ENCODE measurements around the gene CNNM1.

CNNM1 gene

DNA sequence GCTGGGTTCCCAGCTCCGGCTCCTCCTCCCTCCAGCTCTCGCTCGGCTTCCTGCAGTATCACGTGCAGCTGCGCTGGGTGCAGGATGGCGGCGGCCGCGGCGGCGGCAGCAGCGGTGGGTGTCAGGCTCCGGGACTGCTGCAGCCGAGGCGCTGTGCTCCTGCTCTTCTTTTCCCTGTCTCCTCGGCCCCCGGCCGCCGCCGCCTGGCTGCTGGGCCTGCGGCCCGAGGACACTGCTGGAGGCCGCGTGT lies at the start of gene CNNM1:
TSS of gene CNNM1 (plus strand) at position 53 of the 250 bp plus-strand sequence. CDS start at position 85, 32 bp downstream.
- peak; percentile 18 for DNase-seq

- peak; percentile 7 for DNase-seq
These were observed 49.5 kb upstream of the CNNM1 start for GRCh38 chr10:99279626-99280111.

- no peak for DNase-seq
These were observed 48.7 kb upstream of the CNNM1 start for GRCh38 chr10:99280472-99280871.

DNA sequence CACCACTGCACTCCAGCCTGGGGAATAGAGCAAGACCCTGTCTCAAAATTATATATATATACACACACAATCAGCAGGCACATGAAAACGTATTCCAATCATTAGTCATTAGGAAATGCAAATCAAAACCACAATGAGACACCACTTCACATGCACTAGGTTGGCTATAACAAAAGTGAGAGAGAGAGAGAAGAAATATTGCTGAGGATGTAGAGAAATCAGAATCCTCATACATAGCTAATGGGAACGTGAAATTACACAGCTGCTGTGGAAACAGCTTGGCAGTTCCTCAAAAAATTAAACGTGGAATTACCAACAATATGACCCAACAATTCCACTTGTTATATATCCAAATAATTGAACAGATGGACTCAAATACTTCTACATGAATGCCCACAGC lies 43.3 kb upstream of the CNNM1 start:
- DNase-seq = peak; percentile 44

DNA sequence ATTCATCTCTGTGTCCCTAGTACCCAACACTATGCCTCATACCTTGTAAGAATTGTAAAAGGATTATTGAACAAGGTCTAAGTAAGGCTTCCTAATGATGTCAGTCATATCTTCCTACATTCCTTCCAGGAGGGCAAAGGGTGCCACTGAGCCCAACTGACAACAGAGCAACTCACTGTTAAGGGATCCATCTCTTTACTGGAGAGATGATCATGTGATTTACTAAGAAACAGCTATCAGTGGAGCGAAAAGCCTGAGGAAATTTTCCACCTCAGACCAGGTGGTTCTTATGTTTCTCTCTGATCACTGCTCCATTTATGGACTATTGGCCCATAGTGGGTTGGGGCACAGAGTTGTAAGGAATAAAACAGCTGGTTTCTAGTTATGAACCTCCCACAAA lies 38.9 kb upstream of the CNNM1 start:
- no peak for DNase-seq

DNA sequence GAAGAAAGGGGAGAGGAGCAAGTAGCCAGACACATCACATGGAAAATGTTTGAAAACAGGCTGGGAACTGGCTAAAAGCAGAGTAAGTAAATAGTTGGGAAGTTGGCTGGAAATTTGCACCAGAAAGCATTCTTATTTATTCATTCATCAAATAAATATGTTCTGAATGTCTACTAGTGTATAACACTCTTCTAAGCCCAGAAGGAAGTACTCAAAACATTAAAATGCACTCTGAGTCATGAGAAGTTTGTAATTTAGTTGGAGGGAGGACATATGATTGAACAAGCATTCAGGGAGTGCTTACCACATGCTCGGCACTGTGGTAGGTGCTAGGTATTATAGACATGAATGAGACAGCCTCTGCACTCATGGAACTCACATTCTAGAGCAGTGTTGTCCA lies 37.0 kb upstream of the CNNM1 start:
- DNase-seq = no peak

DNA sequence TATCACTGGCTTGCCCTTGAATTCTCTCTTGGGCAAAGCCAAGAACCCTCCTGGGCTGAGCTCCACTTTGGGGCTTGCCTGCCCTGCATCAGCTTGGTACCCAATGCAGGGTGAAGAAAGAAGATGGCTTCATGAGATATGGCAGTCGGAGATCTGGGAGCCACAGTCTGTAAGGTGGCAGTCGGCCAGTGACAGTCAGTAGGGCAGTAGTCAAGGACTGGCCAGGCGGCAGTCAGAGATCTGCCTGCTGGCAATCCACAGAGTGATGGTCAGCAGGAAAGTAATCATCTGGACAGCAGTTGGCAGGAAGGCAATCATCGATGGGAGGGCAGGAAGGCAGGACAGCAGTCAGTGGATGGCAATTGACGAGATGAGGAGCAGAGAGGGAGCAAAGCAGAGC lies 32.6 kb upstream of the CNNM1 start:
- DNase-seq = no peak

DNA sequence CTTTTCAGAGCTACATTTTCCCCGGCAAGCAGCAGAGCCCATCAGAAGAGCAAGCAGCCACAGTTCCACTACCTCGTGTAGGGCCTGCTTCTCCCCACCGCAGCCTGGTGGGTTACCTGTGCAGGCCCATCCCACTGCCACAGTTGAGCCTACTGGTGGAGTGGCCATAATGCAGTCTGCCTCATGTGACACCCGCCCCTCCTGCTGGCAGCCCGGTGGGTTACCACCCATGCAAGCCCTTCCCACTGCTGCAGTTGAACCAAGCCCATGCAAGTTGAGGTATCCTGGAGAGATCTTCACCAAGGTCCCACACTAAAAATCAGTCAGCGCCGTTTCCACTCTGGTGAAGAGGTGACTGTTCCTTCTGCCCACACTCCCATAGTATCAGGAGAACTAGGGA lies 32.1 kb upstream of the CNNM1 start:
- DNase-seq = no peak

DNA sequence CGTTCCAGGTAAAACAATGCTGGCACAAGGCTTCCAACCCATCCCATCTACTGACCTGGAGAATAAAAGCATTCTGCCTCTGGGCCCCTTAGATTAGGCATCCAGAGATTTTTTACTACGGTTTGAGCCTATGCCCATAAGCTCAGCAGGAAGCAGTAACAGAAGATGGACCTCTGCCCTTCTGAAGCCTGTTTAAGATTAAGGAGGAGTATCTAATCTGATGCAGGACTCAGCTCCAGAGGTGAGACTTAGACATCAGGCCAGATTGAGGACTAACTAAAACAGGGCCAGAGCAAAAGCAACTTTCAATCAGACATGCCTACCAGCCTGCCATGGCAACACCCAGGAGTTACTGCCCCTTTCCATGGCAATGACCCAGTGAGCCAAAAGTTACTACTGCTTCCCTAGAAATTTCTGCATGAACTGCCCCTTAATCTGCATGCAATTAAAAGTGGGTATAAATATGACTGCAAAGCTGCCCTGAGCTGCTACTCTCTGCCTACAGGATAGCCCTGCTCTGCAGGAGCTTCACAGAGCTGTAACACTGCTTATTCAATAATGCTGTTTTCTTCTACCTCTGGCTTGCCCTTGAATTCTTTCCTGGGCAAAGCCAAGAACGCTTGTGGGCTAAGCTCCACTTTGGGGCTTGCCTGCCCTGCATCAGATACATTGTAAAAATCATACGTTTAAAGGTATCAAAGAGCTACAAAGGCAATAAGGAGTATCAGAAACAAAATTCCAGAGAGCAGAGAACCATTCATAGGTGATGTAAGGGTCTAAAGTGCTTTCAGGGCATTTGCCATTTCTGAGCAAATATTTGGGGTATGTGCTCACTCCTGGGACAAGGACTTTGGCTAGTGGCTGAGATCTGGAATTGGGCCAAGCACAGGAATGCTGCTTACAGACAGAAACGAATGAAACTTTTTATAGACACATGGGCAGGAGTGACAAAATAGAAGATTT lies 25.0 kb upstream of the CNNM1 start:
- peak; percentile 4 for DNase-seq

GRCh38 chr10:99304862-99305229 lies 24.3 kb upstream of the CNNM1 start:
- DNase-seq = peak; percentile 41

- DNase-seq = no peak
These were observed 16.7 kb upstream of the CNNM1 start for GRCh38 chr10:99312501-99312900.

- DNase-seq = no peak
These were observed 13.3 kb upstream of the CNNM1 start for GRCh38 chr10:99315853-99316252.

DNA sequence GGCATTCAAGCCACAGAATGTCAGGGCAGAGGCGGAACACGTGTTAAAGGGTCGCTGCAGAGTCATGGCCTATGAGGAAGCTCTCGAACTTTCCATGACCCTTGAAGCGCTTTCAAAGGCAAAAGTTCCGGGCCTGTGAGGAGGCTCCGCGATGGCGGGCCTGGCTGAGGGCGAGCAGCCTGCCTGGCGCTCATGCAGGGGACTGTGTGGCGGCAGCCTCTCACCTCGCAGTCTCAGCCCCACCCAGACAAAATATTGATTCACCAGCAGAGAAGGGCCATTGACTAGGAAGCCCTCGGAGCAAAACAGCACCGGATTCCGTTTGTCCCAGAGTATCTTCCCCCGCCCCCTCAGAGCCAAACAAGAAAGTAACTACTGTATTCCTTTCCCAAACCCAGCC lies 12.8 kb upstream of the CNNM1 start:
- no peak for DNase-seq

- DNase-seq = no peak
These were observed 11.1 kb upstream of the CNNM1 start for GRCh38 chr10:99318048-99318447.

DNA sequence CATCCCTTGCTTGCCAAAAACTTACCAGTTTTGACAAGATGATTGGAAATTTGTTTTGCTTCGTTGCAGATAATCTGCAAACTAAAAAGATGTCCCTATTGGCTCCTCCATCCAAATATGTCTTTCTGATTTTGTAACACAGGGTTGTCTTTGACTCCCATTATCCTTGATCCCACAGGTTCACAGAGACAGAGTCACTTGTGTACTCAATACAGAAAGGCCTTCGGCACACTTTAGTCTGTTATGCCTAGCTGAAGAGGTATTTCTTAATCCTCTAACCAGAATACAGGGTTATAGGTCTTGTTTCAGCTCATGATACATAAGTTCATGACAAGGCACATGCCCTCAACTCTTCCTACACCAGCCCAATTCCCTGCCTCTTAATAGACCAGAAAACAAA lies 10.7 kb upstream of the CNNM1 start:
- DNase-seq = no peak

- DNase-seq = no peak
These were observed 3.9 kb upstream of the CNNM1 start for GRCh38 chr10:99325281-99325680.

- no peak for DNase-seq
These were observed 2.3 kb upstream of the CNNM1 start for GRCh38 chr10:99326871-99327270.

DNA sequence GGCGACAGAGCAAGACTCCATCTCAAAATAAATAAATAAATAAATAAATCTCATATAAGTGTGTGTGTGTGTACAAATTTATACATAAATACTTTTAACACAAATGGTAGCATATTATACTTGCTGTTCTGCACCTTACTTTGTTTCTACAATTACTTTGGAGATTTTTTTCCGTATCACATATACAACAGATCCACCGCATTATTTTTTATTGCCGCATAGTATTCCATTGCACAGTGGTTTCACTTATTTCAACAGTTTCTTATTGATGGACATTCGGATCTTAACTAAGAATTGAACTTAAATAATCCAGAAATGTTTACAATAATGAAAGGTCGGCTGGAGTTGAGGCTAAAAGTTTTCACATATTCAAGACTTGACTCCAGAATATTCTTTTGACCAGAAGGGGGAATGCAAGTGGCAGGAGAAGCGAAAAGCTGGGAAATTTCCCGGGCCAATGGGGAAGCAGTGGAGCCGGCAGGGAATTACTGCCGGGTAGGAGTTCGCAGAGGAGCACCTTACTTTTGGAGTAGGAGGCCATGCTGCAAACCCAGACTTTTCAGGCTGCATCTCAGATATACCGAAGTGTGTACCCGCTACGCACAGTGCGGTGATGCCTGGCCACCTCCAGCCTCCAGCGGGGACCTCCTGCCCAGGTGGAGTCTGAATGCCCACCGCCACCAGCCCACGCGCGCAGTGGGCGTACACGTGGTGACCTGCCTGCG lies 415 bp upstream of the CNNM1 start:
- no peak for DNase-seq

DNA sequence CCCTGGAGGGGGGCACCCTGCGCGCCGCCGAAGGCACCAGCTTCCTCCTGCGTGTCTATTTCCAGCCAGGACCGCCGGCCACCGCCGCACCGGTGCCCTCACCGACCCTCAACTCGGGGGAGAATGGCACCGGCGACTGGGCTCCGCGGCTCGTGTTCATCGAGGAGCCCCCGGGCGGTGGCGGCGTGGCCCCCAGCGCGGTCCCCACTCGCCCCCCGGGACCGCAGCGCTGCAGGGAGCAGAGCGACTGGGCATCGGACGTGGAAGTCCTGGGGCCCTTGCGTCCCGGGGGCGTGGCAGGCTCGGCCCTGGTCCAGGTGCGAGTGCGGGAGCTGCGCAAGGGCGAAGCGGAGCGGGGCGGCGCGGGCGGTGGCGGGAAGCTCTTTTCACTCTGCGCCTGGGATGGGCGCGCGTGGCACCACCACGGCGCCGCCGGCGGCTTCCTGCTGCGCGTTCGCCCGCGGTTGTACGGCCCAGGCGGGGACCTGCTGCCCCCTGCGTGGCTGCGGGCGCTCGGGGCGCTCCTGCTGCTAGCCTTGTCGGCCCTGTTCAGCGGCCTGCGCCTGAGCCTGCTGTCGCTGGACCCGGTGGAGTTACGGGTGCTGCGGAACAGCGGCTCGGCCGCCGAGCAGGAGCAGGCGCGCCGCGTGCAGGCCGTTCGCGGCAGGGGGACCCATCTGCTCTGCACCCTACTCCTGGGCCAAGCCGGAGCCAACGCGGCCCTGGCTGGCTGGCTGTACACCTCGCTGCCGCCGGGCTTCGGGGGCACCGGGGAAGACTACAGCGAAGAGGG lies 594 bp downstream of the CNNM1 start:
- no peak for DNase-seq

DNA sequence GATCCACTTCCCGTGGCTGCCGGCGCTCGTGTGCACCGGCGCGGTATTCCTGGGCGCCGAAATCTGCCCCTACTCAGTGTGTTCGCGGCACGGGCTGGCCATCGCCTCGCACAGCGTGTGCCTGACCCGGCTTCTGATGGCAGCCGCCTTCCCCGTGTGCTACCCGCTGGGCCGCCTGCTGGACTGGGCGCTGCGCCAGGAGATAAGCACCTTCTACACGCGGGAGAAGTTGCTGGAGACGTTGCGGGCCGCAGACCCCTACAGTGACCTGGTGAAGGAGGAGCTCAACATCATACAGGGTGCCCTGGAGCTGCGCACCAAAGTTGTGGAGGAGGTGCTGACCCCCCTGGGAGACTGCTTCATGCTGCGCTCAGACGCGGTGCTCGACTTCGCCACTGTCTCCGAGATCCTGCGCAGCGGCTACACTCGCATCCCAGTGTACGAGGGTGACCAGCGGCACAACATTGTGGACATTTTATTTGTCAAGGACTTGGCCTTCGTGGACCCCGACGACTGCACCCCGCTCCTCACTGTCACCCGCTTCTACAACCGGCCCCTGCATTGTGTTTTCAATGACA lies 1.3 kb downstream of the CNNM1 start:
- no peak for DNase-seq

- DNase-seq = no peak
These were observed 2.1 kb downstream of the CNNM1 start for GRCh38 chr10:99331207-99331803.

GRCh38 chr10:99337311-99337811 lies 8.2 kb downstream of the CNNM1 start:
- no peak for DNase-seq

DNA sequence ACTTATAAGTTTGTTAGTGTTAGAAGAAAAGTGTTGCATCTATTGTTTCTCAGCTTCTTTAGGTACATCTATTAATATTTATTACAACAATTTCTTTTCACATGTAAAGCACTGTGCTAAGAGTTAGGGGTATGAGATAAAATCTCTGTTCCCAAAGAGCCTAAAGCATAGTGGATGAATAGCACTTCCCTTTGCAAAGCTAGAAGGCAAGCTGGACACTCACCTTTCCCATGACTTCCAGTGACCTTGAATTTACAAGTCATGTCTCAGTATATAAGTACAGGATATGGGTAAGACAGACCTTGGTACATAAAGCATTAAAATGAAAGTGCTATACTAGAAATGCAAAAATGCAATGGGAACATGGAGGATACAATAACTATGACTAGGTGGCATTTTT lies 8.7 kb downstream of the CNNM1 start:
- DNase-seq = no peak

All from NCI-H1694 (cell line).